ENCODE data around the gene BCL10. TPM values are rescaled to one million over a fixed set of nuclear protein-coding genes. Genes with fewer than 3 reads are reported as not detected.

BCL10 gene
- polyA plus RNA-seq, 1 donor from 2014 or later: 47.0 TPM

DNA sequence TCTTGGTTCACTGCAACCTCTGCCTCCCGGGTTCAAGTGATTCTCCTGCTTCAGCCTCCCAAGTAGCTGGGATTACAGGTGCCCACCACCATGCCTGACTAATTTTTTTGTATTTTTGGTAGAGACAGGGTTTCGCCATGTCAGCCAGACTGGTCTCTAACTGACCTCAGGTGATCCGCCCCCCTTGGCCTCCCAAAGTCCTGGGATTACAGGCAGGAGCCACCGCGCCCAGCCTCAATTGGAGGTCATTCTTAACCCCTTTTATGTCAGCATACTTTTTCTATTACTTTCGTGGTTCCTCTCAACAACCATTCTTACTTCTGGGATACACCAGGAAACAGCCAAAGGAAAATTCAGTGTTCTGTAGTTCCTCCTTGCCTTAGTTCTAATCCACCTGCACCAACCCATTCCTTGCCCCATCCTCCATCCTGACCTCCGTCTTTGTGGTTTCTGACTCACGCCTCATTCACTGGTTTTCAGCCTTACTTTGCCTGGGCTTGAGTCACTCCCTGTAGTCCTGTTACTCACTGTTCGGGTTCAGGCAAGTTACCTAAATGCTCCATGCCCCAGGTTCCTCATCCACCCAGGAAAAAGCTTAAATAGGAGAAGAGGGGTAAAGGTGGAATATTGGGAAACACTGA is 12.9 kb upstream of the BCL10 start:
- Mint-ChIP-seq H3K27ac (peak overlapping the region in 2 of 3 donors; percentile 91 to 99), H3K9me3 (no peaks in the 10 kb centered on the region), H3K36me3 (peaks cover 5% of the 10 kb centered on the region), H3K4me1 (peaks cover 14 to 44% (median 20%) of the 10 kb centered on the region in 3 donors), H3K27me3 (no peaks in the 10 kb centered on the region), H3K4me3 (peak overlapping the region in 3 of 4 donors; percentile 69 to 91 (median 88))

DNA sequence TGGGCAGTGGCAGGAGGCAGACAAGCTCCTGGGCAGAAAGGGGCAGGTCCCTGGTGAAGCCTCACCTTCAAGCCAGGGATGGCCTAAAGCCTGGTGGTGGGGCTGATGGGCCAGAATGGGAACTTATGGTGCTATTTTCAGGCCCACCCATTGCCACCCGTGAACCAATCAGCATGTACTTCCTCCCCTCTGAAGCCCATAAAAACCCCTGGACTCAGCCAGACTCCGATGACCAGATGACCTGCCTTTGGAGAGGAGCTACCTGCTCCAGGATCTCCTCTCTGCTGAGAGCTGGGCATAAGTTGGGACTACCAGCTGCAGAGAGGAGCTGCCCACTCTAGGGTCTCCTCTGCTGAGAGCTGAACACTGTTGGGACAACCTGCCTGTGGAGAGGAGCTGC is 7.8 kb upstream of the BCL10 start:
- Mint-ChIP-seq H3K27me3 (no peaks in the 10 kb centered on the region), H3K4me3 (no peak overlapping the region), H3K27ac (no peak overlapping the region), H3K4me1 (peaks cover 5 to 28% (median 8%) of the 10 kb centered on the region in 3 donors), H3K9me3 (no peaks in the 10 kb centered on the region), H3K36me3 (peaks cover 7% of the 10 kb centered on the region)

GRCh38 chr1:85283475-85284199 is 7.2 kb upstream of the BCL10 start:
- H3K27ac Mint-ChIP-seq: no peak overlapping the region
- peaks cover 11% of the 10 kb centered on the region for H3K36me3 Mint-ChIP-seq
- H3K4me1 Mint-ChIP-seq: peaks cover 10 to 31% (median 13%) of the 10 kb centered on the region in 3 donors
- H3K9me3 Mint-ChIP-seq: no peaks in the 10 kb centered on the region
- no peaks in the 10 kb centered on the region for H3K27me3 Mint-ChIP-seq
- H3K4me3 Mint-ChIP-seq: no peak overlapping the region

GRCh38 chr1:85282424-85282823 is 6.0 kb upstream of the BCL10 start:
- no peaks in the 10 kb centered on the region for H3K9me3 Mint-ChIP-seq
- peak overlapping the region in 1 of 3 donors; percentile 43 for H3K27ac Mint-ChIP-seq
- no peaks in the 10 kb centered on the region for H3K27me3 Mint-ChIP-seq
- no peak overlapping the region for H3K4me3 Mint-ChIP-seq
- peaks cover 10 to 32% (median 18%) of the 10 kb centered on the region in 3 donors for H3K4me1 Mint-ChIP-seq
- H3K36me3 Mint-ChIP-seq: peaks cover 11% of the 10 kb centered on the region

DNA sequence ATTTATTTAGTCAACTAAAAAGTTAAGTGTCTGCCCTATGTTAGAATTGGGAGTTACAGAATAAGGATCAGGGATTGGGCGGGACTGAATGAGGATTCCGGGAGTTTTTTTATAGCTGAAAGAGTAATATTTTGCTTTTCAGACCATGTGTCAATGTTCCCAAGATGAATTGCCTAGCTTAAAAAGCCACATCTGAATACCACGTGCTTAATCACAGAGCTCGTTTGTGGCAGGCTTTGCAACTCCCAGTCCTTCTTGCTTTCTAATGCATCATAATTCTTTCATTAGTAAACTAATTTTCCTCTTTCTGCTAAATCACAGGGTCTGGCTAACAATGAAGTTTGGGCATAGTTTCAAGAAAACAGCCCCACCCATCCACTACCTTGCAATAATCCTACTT is 4.2 kb upstream of the BCL10 start:
- H3K4me3 Mint-ChIP-seq: peak overlapping the region in 1 of 4 donors; percentile 10
- H3K4me1 Mint-ChIP-seq: peaks cover 12 to 33% (median 25%) of the 10 kb centered on the region in 3 donors
- no peaks in the 10 kb centered on the region for H3K9me3 Mint-ChIP-seq
- no peaks in the 10 kb centered on the region for H3K27me3 Mint-ChIP-seq
- peaks cover 7% of the 10 kb centered on the region for H3K36me3 Mint-ChIP-seq
- H3K27ac Mint-ChIP-seq: peak overlapping the region in 2 of 3 donors; percentile 20 to 68

DNA sequence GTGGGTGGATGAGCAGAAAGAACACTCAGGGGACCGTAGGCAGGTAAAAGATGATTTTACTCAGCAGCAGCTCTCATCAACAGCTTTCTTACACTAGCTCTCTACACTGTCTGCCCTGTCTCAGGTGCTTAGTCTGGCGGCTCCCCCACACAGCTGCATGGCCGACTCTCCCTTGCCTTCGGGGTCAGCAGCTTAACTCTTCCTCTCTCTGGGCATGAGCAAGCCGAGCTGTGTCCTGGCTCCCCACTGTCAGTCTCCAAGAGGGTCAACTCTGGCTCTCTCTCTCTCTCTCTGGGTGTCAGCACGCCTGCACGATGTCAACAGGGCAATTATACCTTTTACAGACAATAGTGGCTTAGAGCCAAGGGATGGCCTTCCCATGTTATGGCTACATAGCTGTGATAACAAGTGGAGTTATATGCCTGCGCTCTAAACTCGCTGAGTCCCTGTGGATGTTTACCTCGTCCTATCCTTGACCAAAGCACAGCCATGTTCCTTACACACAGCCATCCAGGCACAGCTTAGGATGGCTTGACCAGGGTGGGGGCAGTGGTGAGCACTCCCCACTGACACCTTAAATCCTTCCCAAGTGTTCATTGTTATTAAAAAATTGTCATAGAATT is 3.1 kb upstream of the BCL10 start:
- no peaks in the 10 kb centered on the region for H3K9me3 Mint-ChIP-seq
- no peaks in the 10 kb centered on the region for H3K27me3 Mint-ChIP-seq
- H3K36me3 Mint-ChIP-seq: peaks cover 7% of the 10 kb centered on the region
- peak overlapping the region in 1 of 3 donors; percentile 59 for H3K27ac Mint-ChIP-seq
- peaks cover 21 to 42% (median 33%) of the 10 kb centered on the region in 3 donors for H3K4me1 Mint-ChIP-seq
- peak overlapping the region in 3 of 4 donors; percentile 18 to 41 (median 19) for H3K4me3 Mint-ChIP-seq

DNA sequence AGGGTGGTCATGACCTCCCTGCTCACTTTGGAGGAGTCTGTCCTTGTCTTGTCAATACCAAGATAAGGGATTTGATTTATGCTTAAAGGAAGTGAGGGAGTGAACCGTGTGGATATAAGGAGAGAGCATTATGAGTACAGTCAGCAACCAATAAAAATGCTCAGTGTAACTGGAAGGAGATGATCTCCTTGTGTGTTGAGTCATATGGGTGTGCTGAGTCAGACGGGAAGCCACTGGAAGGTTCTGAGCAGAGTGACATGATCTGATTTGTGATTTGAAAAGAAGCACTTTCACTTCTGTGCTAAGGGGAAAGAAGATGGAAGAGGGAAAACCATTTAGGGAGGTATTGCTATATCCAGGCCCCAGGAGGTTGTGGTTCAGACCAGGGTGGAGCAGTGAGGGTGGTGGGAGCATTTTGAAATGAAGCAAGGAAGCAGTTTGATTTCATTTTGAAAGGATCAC is 2.5 kb upstream of the BCL10 start:
- H3K4me1 Mint-ChIP-seq: peaks cover 28 to 46% (median 40%) of the 10 kb centered on the region in 3 donors
- H3K36me3 Mint-ChIP-seq: peaks cover 7% of the 10 kb centered on the region
- peak overlapping the region; percentile 1 to 41 (median 19) for H3K4me3 Mint-ChIP-seq
- H3K27ac Mint-ChIP-seq: no peak overlapping the region
- no peaks in the 10 kb centered on the region for H3K9me3 Mint-ChIP-seq
- no peaks in the 10 kb centered on the region for H3K27me3 Mint-ChIP-seq

GRCh38 chr1:85277802-85278201 is 1.4 kb upstream of the BCL10 start:
- H3K9me3 Mint-ChIP-seq: no peaks in the 10 kb centered on the region
- peaks cover 38 to 55% (median 49%) of the 10 kb centered on the region in 3 donors for H3K4me1 Mint-ChIP-seq
- H3K27me3 Mint-ChIP-seq: no peaks in the 10 kb centered on the region
- H3K36me3 Mint-ChIP-seq: peaks cover 14% of the 10 kb centered on the region
- peak overlapping the region in 2 of 3 donors; percentile 99 for H3K27ac Mint-ChIP-seq
- H3K4me3 Mint-ChIP-seq: peak overlapping the region; percentile 95 to 99 (median 98)

- H3K4me1 Mint-ChIP-seq: peaks cover 40 to 57% (median 52%) of the 10 kb centered on the region in 3 donors
- H3K27me3 Mint-ChIP-seq: no peaks in the 10 kb centered on the region
- peaks cover 14% of the 10 kb centered on the region for H3K36me3 Mint-ChIP-seq
- H3K4me3 Mint-ChIP-seq: peak overlapping the region; percentile 95 to 99 (median 98)
- H3K27ac Mint-ChIP-seq: peak overlapping the region; percentile 98 to 99 (median 99)
- no peaks in the 10 kb centered on the region for H3K9me3 Mint-ChIP-seq
These were observed 677 bp upstream of the BCL10 start for GRCh38 chr1:85276978-85277639.

DNA sequence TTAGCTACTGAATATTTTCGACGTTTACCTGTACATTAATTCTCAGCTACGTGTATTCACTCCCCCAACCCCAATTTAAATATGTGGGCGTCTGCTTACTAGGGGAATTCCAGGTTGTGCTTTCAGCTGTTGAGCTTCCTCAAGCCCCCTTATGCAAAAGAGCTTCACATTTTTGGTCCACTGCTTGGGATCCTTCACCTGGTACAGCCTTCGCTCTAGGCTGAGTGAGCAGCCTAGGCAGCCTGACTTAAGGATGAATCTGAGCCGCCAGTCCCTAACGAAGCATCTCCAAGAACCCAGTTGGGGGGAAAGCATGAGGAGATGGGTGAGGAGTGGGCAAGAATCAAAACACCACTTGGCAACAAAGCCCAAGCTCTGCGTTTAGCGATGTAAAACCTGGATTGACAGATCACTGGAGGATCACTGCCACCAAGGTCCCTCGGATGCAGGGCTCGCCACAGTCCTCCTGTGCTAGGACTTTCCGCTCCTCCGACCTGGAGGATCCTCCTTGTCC is 674 bp downstream of the BCL10 start:
- Mint-ChIP-seq H3K4me3 (peak overlapping the region; percentile 95 to 99 (median 98)), H3K36me3 (peaks cover 14% of the 10 kb centered on the region), H3K27me3 (no peaks in the 10 kb centered on the region), H3K27ac (peak overlapping the region; percentile 98 to 99 (median 99)), H3K9me3 (no peaks in the 10 kb centered on the region), H3K4me1 (peaks cover 52 to 62% (median 58%) of the 10 kb centered on the region in 3 donors)

DNA sequence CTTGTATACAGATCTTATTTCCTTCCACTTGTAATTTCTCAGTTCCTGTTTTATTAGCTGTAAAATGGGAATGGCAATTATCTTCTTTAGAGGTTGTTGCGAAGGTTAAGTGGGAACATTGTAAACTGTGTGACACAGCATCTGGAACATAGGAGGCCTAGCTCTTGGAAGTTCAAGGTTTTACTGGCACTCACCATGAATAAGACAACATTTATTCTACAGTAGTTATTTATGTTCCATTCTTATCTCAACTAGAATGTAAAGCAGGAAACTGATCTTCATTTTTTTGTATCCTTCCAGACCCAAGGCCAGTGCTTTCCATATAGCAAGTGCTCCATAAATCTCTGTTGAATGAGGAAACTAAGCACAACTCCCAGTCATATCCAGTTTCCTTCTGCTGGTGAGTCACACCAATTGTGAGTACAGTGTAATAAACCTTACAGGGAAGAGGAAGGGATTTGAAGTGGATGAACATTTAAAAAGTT is 1.4 kb downstream of the BCL10 start:
- peak overlapping the region; percentile 95 to 99 (median 98) for H3K4me3 Mint-ChIP-seq
- H3K9me3 Mint-ChIP-seq: no peaks in the 10 kb centered on the region
- peaks cover 14% of the 10 kb centered on the region for H3K36me3 Mint-ChIP-seq
- peak overlapping the region; percentile 98 to 99 (median 99) for H3K27ac Mint-ChIP-seq
- H3K4me1 Mint-ChIP-seq: peaks cover 50 to 62% (median 58%) of the 10 kb centered on the region in 3 donors
- H3K27me3 Mint-ChIP-seq: no peaks in the 10 kb centered on the region

- peak overlapping the region; percentile 21 to 99 (median 49) for H3K4me3 Mint-ChIP-seq
- H3K4me1 Mint-ChIP-seq: peaks cover 51 to 56% (median 55%) of the 10 kb centered on the region in 3 donors
- H3K36me3 Mint-ChIP-seq: peaks cover 12% of the 10 kb centered on the region
- H3K27me3 Mint-ChIP-seq: no peaks in the 10 kb centered on the region
- peak overlapping the region; percentile 11 to 42 (median 15) for H3K27ac Mint-ChIP-seq
- no peaks in the 10 kb centered on the region for H3K9me3 Mint-ChIP-seq
These were observed 3.0 kb downstream of the BCL10 start for GRCh38 chr1:85273397-85273796.

DNA sequence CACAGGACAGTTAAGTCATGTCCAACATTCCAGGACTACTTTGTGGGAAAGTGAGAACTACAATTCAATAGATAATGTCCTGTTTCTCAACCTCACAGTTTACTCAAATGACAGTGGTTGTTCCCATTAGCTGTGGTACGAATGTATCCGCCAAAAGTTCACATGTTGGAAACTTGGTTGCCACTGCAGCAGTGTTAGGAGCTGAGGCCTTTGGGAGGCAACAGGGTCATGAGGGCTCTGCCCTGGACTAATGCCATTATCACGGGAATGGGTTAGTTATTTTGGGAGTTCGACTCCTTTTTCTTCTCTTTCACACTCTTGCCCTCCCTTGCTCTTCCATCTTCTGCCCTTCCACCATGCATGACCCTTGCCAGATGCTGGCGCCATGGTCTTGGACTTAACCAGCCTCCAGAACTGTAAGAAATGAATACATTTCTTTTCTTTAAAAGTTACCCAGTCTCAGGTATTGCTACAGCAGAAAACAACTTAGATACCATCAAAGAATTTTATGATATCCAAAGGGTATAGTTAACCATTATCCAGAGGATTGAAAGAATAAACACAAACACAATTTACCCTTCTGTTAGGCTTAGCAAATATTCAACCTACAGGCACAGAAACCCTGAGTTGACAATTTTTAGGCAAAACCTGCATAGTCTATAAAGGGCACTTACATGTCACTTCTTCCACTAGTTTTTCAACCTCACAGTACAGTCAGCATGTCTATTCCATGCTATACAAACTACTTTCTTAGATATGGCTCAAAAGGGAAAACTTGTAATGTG is 7.4 kb downstream of the BCL10 start:
- H3K36me3 Mint-ChIP-seq: peaks cover 14% of the 10 kb centered on the region

More for the DNA sequence above, 7.4 kb downstream of the BCL10 start:
- no peak overlapping the region for H3K4me3 Mint-ChIP-seq
- no peaks in the 10 kb centered on the region for H3K27me3 Mint-ChIP-seq
- no peaks in the 10 kb centered on the region for H3K9me3 Mint-ChIP-seq
- peak overlapping the region in 1 of 3 donors; percentile 34 for H3K27ac Mint-ChIP-seq
- peaks cover 29 to 44% (median 37%) of the 10 kb centered on the region in 3 donors for H3K4me1 Mint-ChIP-seq
